Cerebellar cortex (tissue), 1 donor: ENCODE data around the gene ZNF732.
A peak's percentile ranks its signal among the peaks of the same experiment; 100 is the strongest.
"Not testable (repeated sequence)": the region's sequence is repeated elsewhere in the genome, so short reads cannot be mapped to it uniquely, and the experiment has no call there.

ENCODE experiments used
- DNase-seq: peaks from one replicate; pipeline ENCODE4 v3.0.0-alpha.2; 2015; ENCODE audit warnings: low spot score

Gene ZNF732

DNA sequence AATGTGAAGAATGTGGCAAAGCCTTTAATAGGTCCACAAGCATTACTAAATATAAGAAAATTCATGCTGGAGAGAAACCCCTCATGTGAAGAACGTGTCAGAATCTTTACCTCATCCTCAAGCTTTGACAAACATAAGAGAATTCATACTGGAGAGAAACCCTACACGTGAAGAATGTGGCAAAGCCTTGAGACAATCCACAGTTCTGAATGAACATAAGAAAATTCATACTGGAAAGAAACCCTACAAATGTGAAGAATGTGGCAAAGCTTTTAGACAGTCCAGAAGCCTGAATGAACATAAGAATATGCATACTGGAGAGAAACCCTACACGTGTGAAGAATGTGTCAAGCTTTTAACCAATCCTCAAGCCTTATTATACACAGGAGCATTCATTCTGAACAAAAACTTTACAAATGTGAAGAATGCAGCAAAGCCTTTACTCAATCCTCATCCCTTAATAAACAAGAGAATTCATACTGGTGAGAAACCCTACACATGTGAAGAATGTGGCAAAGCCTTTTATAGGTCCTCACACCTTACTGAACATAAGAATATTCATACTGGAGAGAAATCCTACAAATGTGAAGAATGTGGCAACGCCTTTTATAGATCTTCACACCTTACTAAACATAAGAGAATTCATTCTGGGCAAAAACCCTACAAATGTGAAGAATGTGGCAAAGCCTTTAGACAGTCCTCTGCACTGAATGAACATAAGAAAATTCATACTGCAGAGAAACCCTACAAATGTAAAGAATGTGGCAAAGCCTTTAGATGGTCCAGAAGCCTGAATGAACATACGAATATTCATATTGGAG, 51.1 kb downstream of the ZNF732 start:
- DNase-seq: no peak

DNA sequence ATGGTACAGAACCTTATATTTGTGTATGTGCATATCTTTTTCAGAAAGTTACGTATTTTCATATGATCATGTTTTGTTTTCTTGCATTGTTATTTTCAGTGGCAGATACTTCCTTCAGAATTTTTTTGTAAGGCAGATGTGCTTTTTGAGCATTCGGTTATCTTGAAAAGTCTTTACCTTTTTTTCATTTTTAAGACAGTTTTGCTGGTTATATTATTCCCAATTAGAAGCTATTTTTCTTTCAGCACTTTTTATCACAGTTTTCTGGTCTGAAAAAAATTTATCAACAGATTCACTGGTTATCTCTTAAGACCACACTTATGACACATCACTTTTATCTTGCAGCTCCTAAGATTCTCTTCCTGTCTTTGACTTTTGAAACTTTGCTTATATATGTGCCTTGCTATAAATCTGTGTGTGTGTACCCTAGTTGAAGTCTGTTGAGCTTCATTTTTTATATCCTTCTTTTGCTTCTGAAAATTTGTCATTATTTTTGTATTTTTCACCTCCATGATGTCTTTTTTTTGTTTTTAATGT, 53.1 kb downstream of the ZNF732 start:
- DNase-seq: no peak

DNA sequence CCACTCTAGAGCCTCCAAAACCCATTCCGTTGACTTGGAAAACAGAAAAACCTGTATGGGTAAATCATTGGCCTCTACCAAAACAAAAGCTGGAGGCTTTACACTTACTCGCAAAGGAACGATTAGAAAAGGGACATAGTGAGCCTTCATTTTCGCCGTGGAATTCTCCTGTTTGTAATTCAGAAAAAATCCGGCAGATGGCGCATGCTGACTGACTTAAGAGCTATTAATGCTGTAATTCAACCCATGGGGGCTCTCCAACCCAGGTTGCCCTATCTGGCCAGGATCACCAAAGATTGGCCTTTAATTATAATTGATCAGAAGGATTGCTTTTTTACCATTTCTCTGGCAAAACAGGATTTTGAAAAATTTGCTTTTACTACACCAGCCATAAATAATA, 60.8 kb downstream of the ZNF732 start:
- peak; percentile 46 for DNase-seq

DNA sequence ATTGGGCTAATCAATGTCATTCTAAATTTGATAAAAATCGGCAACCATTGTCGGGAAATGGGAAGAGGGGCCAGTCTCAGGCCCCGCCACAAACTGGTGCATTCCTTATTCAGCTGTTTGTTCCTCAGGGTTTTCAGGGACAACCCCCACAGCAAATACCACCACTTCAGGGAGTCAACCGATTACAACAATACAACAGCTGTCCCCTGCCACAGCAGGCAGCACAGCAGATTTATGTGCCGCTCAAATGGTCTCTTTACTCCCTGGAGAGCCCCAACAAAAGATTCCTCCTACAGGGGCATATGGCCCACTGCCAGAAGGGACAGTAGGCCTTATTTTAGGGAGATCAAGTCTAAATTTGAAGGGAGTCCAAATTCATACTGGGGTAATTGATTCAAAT, 61.8 kb downstream of the ZNF732 start:
- DNase-seq: no peak

DNA sequence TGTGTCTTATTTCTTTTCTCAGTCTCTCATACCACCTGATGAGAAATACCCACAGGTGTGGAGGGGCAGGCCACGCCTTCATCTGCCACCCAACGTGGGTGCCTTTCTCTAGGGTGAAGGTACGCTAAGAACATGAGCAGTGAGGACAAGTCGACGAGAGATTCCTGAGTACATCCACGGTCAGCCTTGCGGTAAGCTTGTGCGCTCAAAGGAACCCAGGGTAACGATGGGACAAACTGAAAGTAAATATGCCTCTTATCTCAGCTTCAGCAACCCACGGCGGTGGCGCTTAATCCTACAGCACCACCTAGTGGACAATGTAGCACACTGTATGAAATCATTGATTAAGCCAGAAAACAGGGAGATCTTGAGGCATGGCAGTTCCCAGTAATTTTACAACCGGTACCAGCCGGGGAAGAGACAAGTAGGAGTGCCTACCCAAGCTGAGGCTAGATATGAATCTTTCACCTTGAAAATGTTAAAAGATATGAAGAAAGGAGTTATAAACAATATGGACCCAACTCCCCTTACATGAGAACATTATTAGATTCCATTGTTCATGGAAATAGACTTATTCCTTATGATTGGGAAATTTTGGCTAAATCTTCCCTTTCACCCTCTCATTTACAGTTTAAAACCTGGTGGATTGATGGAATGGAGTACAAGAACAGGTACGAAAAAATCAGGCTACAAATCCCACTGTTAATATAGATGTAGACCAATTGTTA, 63.0 kb downstream of the ZNF732 start:
- DNase-seq: peak; percentile 72

DNA sequence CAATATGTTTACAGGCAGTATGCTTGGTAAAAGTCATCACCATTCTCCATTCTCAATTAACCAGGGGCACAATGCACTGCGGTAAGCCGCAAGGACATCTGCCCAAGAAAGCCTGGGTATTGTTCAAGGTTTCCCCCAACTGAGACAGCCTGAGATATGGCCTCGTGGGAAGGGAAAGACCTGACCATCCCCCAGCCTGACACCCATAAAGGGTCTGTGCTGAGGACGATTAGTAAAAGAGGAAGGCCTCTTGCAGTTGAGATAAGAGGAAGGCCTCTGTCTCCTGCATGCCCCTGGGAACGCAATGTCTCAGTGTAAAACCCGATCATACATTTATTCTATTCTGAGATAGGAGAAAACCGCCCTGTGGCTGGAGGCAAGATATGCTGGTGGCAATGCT, 63.9 kb downstream of the ZNF732 start:
- not testable (repeated sequence) for DNase-seq

DNA sequence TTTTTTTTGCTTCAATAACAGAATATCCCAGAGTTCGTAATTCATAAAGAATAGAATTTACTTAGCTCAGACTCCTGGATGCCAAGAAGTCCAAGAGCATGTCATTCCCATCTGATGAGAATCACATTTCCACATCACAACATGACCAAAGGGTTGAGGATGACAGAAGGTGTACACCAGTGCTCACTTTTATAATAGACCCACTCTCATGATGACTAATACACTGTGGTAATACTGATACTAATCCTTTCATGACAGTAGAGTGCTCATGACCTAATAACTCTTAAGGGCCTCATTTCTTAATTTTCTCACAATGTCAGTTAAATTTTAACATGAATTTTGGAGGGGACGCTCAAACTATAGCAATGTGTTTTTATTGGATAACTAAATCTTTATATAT, 69.2 kb downstream of the ZNF732 start:
- DNase-seq: no peak

DNA sequence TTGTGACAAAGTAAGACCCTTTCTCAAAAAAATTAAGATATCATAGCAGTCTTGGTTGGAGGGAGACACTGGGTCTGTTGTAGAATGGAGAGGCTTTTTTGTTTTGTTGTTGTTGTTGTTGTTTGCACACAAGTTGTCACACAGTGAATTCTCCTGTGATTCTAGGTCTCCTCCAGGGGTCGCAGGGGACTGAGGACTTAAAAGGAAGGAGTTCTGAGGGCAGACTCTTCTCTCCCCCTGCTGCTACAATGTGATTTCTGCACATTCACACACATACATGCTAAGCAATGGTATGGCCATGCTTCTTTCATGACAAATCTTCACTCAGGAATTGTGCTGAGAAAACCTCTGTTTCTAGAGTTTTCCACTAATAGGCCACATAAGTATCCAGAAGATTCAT, 71.1 kb downstream of the ZNF732 start:
- DNase-seq: no peak

DNA sequence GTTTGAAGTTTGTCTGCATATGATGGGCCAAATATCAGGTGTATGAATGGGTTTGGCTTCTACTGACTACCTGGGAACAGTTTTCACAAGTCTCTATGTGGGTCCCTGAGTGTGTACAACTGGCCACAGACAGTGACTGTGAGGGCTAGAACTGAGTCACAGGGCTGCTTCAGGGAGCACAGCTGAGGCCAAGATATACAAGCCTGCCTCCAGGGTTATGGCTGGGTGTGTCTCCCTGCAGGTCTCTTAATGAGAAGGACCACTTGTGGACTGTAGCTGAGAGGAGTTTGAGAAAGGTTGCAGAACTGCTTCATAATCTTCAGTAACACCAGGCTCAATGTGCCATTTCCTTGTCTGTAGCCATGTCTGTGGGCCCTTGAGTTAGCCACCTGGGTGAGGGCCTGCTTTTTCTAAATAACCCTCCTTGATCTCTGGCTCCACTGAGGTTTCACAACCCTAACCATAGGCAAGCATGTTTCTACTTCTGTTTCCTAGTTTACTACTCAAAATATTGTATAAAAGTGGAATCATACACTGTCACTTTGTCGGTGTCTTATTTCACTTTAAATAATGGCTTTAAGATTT, 81.3 kb downstream of the ZNF732 start:
- no peak for DNase-seq
